Astrocyte (in vitro differentiated cells and primary cell): ENCODE data around the gene CAPZB. TPM values are rescaled to one million over a fixed set of nuclear protein-coding genes. Genes with fewer than 3 reads are reported as not detected.

Source experiments
- DNase-seq: peaks from one replicate; pipeline ENCODE4 v3.0.0-alpha.2; 2010; ENCODE audit warnings: low read depth
- FAIRE-seq: peaks from 2 replicates; lab custom pipeline; 2011; peaks lifted over from hg19 to GRCh38; lab: Jason Lieb, UNC
- H2AFZ ChIP-seq: 2 replicates; pipeline ENCODE4 v1.6.0; 2012; ENCODE audit warnings: low read depth, low read length, inconsistent platforms
- H3K27ac ChIP-seq: 2 replicates; pipeline ENCODE4 v1.5.1; 2011; ENCODE audit warnings: low read depth, low read length, inconsistent platforms
- H3K27me3 ChIP-seq: 2 replicates; pipeline ENCODE4 v1.6.0; 2011; ENCODE audit warnings: low read length, inconsistent platforms; ENCODE audit not compliant: insufficient read depth
- H3K36me3 ChIP-seq: 2 replicates; pipeline ENCODE4 v1.5.1; 2011; ENCODE audit warnings: low read length, inconsistent platforms; ENCODE audit not compliant: insufficient read depth
- H3K4me1 ChIP-seq: 2 replicates; pipeline ENCODE4 v1.5.1; 2011; ENCODE audit warnings: low read length, inconsistent platforms; ENCODE audit not compliant: insufficient read depth
- H3K4me2 ChIP-seq: 2 replicates; pipeline ENCODE4 v1.6.0; 2012; ENCODE audit warnings: low read length, inconsistent platforms
- H3K4me3 ChIP-seq: 2 replicates; pipeline ENCODE4 v1.5.1; 2011; ENCODE audit warnings: low read depth, mild to moderate bottlenecking, low read length, inconsistent platforms; ENCODE audit not compliant: insufficient read depth
- H3K79me2 ChIP-seq: 2 replicates; pipeline ENCODE4 v1.6.0; 2012; ENCODE audit warnings: mild to moderate bottlenecking, low read length, inconsistent platforms; ENCODE audit not compliant: insufficient read depth
- H3K9ac ChIP-seq: 2 replicates; pipeline ENCODE4 v1.6.0; 2012; ENCODE audit warnings: mild to moderate bottlenecking, low read length, inconsistent platforms
- H3K9me3 ChIP-seq: 2 replicates; pipeline ENCODE4 v1.5.1; 2012; ENCODE audit warnings: low read depth, mild to moderate bottlenecking, low read length, inconsistent platforms; ENCODE audit not compliant: insufficient read depth
- H4K20me1 ChIP-seq: 2 replicates; pipeline ENCODE4 v1.6.0; 2012; ENCODE audit warnings: low read length, inconsistent platforms; ENCODE audit not compliant: insufficient read depth
- H3K27ac Mint-ChIP-seq: one replicate; pipeline ENCODE4 v1.8.0; 2021; ENCODE audit warnings: mild to moderate bottlenecking, mixed read lengths; ENCODE audit not compliant: unreplicated experiment
- H3K27me3 Mint-ChIP-seq: one replicate; pipeline ENCODE4 v1.8.0; 2021; ENCODE audit warnings: low read depth, mixed read lengths; ENCODE audit not compliant: unreplicated experiment
- H3K36me3 Mint-ChIP-seq: one replicate; pipeline ENCODE4 v1.8.0; 2021; ENCODE audit warnings: low read depth, mixed read lengths; ENCODE audit not compliant: unreplicated experiment
- H3K4me1 Mint-ChIP-seq: one replicate; pipeline ENCODE4 v1.8.0; 2021; ENCODE audit warnings: low read depth, mixed read lengths; ENCODE audit not compliant: unreplicated experiment
- H3K4me3 Mint-ChIP-seq: one replicate; pipeline ENCODE4 v1.8.0; 2021; ENCODE audit warnings: mild to moderate bottlenecking, moderate library complexity, mixed read lengths; ENCODE audit not compliant: unreplicated experiment
- H3K9me3 Mint-ChIP-seq: one replicate; pipeline ENCODE4 v1.8.0; 2021; ENCODE audit warnings: mild to moderate bottlenecking, mixed read lengths; ENCODE audit not compliant: unreplicated experiment
- CTCF ChIP-seq: IDR thresholded peaks from 2 replicates; pipeline ENCODE4 v1.5.1; 2011; ENCODE audit warnings: low read depth, mild to moderate bottlenecking, inconsistent platforms, low read length, moderate library complexity; ENCODE audit not compliant: insufficient read depth
- EZH2 ChIP-seq: IDR thresholded peaks from 2 replicates; pipeline ENCODE4 v1.6.1; 2012; ENCODE audit warnings: mild to moderate bottlenecking, low read length, inconsistent platforms; ENCODE audit not compliant: insufficient read depth
- total RNA-seq: library from RNA; stranded (reverse); gene quantifications from 2 replicates; pipeline ENCODE4 v1.2.1, GENCODE V29; 2021

CAPZB gene
- total RNA-seq, 1 donor from 2014 or later: 458 TPM

- H3K4me1 ChIP-seq: no peaks in the 10 kb centered on the region
- no peaks in the 10 kb centered on the region for H3K9me3 ChIP-seq
- peaks cover 4% of the 10 kb centered on the region for H3K4me1 Mint-ChIP-seq
These were observed 135.3 kb downstream of the CAPZB start for GRCh38 chr1:19349999-19350398.

GRCh38 chr1:19348441-19349198 lies 136.7 kb downstream of the CAPZB start:
- H3K4me1 Mint-ChIP-seq: peaks cover 4% of the 10 kb centered on the region
- H2AFZ ChIP-seq: no peak overlapping the region
- H3K4me2 ChIP-seq: no peak overlapping the region
- peaks cover 79% of the 10 kb centered on the region for H4K20me1 ChIP-seq
- peaks cover 29% of the 10 kb centered on the region for H3K36me3 ChIP-seq
- H3K36me3 Mint-ChIP-seq: peaks cover 8% of the 10 kb centered on the region
- no peak overlapping the region for H3K4me3 ChIP-seq
- no peak overlapping the region for H3K27ac Mint-ChIP-seq
- H3K27me3 ChIP-seq: no peaks in the 10 kb centered on the region
- TF ChIP-seq EZH2 (no peak), CTCF (no peak)
- peaks cover 15% of the 10 kb centered on the region for H3K79me2 ChIP-seq
- no peak for DNase-seq
- no peak overlapping the region for H3K9ac ChIP-seq
- H3K9me3 Mint-ChIP-seq: no peaks in the 10 kb centered on the region
- FAIRE-seq: no peak
- H3K4me1 ChIP-seq: no peaks in the 10 kb centered on the region
- H3K9me3 ChIP-seq: no peaks in the 10 kb centered on the region
- no peak overlapping the region for H3K4me3 Mint-ChIP-seq
- H3K27me3 Mint-ChIP-seq: no peaks in the 10 kb centered on the region
- no peak overlapping the region for H3K27ac ChIP-seq

More at GRCh38 chr1:19349999-19350398, 135.3 kb downstream of the CAPZB start:
- H3K9me3 Mint-ChIP-seq: no peaks in the 10 kb centered on the region
- no peak overlapping the region for H3K9ac ChIP-seq
- no peak overlapping the region for H3K4me3 Mint-ChIP-seq
- TF ChIP-seq EZH2: no peak
- TF ChIP-seq CTCF: no peak
- DNase-seq (no peak), FAIRE-seq (no peak)
- H3K27ac Mint-ChIP-seq: no peak overlapping the region
- H3K4me3 ChIP-seq: no peak overlapping the region
- H2AFZ ChIP-seq: no peak overlapping the region
- no peak overlapping the region for H3K4me2 ChIP-seq
- H3K27me3 Mint-ChIP-seq: no peaks in the 10 kb centered on the region
- H3K36me3 ChIP-seq: peaks cover 36% of the 10 kb centered on the region
- H3K79me2 ChIP-seq: peaks cover 17% of the 10 kb centered on the region
- no peaks in the 10 kb centered on the region for H3K27me3 ChIP-seq
- peaks cover 8% of the 10 kb centered on the region for H3K36me3 Mint-ChIP-seq
- H3K27ac ChIP-seq: no peak overlapping the region
- H4K20me1 ChIP-seq: peaks cover 78% of the 10 kb centered on the region

GRCh38 chr1:19347533-19348172 lies 137.7 kb downstream of the CAPZB start:
- H3K4me1 Mint-ChIP-seq: no peaks in the 10 kb centered on the region
- FAIRE-seq (no peak), DNase-seq (no peak)
- no peaks in the 10 kb centered on the region for H3K9me3 Mint-ChIP-seq
- TF ChIP-seq EZH2 (no peak), CTCF (no peak)
- Histone ChIP-seq H3K79me2 (peaks cover 8% of the 10 kb centered on the region), H2AFZ (no peak overlapping the region), H3K4me3 (no peak overlapping the region), H4K20me1 (peaks cover 74% of the 10 kb centered on the region), H3K9ac (no peak overlapping the region), H3K4me2 (no peak overlapping the region), H3K27ac (no peak overlapping the region), H3K27me3 (no peaks in the 10 kb centered on the region), H3K9me3 (no peaks in the 10 kb centered on the region), H3K36me3 (peaks cover 26% of the 10 kb centered on the region), H3K4me1 (no peaks in the 10 kb centered on the region)
- H3K4me3 Mint-ChIP-seq: no peak overlapping the region
- H3K27me3 Mint-ChIP-seq: no peaks in the 10 kb centered on the region
- no peak overlapping the region for H3K27ac Mint-ChIP-seq
- H3K36me3 Mint-ChIP-seq: peaks cover 9% of the 10 kb centered on the region
